HG03442 (cell line): ENCODE results near the gene FAM83B.
"Not testable (repeated sequence)": the region's sequence is repeated elsewhere in the genome, so short reads cannot be mapped to it uniquely, and the experiment has no call there.

Experiments
- ATAC-seq: cut with Tn5 transposase; IDR thresholded peaks from one replicate; pipeline ENCODE4 v1.9.1; 2021; ENCODE audit warnings: mild to moderate bottlenecking, moderate library complexity; ENCODE audit not compliant: unreplicated experiment

Gene FAM83B

GRCh38 chr6:54860132-54860531, 13.6 kb downstream of the FAM83B start:
- no peak for ATAC-seq

DNA sequence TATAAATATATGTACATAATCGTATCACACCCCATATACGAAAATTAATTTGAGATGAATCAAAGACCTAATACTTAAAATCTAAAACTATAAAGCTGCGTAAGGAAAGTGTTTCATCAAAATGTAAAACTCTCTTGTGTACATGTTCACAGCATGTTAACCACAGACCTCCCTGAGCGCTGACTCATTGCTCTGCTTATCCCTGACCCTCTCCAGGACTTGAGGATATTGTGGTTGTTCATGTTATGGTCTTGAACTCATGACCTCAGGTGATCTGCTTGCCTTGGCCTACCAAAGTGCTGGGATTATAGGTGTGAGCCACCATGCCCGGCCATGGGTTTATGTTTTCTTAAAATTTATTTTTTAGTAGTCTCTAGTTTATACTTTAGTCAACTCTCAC, 14.2 kb downstream of the FAM83B start:
- no peak for ATAC-seq

DNA sequence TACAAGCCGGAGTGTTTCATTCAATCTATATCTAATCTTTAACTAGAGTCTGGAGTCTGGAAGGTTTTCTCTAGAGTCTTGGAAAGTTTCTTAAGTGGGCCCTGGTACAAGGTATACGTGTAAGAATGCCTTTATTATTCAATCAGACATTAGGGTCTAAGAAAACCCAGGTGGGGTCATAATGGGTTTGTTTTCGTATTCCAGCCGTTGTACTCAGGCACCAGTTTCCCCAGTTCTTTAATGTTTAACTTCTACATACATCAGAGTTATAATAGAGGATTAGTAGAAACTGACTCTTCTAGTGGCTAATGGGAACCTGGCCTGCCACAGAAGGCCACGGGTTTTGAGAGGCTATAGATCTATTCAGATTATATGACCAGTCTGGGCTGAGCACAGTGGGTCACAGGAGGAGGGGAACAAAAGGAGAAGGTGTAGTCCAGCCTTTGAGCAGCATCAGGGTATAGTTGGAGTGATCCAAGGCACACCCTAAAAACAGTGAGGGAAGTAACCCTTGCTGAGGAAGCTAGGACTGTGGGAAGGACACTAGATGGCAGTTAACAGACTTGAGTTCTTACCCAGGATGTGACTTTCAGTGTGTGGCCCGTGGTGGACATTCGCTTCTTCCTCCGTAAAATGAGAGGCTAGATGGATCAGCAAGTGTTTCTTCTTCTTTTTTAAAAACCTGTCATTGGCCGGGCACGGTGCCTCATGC, 15.5 kb downstream of the FAM83B start:
- ATAC-seq = no peak

DNA sequence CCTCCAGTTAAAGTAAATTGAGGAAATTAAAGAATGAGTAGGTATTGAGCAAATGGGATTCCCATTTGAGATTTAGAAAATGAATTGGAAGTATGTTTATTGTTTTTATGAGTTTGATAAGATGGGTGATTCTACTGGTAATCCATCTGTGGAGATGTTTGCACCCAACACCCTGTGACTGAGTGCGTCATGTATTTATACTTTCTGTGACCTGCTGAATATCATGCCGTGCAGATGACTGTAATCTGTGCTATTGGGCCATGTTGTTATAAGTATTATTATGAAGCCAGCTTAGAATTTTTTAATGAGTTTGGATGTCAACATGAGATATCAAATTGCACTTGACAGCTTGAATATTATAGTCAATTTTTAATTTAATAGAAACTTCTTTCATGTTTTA, 17.7 kb downstream of the FAM83B start:
- no peak for ATAC-seq

GRCh38 chr6:54865091-54865631, 18.6 kb downstream of the FAM83B start:
- no peak for ATAC-seq

DNA sequence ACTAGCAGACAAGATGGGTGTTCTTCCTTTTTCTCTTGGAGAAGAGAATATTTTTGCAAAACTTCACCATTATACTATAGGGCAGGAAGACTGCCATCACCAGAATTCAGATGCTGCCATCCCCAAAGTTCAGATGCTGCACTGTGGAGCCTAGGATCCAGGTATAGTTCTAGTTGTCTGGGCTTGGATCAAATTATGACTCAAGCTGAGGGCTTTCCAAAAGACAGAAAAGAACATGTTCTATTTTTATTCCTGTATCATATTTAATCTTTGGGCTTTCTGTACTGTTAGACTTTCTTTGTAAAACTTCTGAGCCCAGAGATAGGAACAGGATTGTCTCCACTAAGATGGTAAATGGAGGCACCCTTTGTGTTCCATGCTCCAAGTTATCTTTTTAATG, 22.0 kb downstream of the FAM83B start:
- ATAC-seq = no peak

DNA sequence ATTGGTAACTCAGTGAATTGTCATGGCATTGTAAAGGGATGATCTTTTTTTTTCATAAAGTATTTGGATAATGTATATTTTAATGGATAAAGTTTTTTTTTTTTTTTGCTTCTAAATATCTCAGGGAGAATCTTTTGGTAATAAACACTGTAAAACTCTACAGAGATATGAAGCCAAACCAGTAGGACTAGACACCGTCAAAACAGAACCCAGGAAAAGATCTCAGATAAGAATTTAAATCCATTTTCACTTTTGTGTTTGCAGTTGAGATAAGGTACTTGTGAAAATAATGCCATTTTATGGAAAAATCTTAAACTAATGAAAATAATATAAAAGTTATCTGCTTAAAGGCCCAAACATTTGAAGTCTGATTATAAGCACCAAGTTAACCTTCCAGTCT, 27.0 kb downstream of the FAM83B start:
- no peak for ATAC-seq

- no peak for ATAC-seq
Measured at GRCh38 chr6:54874349-54875048, 27.9 kb downstream of the FAM83B start.

- ATAC-seq = no peak
Measured at GRCh38 chr6:54875539-54875938, 29.0 kb downstream of the FAM83B start.

DNA sequence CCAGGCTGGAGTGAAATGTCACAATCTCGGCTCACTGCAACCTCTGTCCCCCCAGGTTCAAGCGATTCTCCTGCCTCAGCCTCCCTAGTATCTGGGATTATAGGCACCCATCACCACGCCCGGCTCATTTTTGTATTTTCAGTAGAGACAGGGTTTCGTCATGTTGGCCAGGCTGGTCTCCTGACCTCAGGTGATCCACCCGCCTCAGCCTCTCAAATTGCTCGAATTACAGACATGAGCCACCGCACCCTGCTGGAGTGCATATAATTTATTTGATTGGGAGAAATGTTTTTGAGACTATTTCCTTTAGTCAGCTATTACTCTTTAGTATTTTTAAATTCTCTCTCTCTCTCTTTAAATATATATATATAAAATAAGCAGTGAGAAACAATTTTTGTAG, 29.8 kb downstream of the FAM83B start:
- no peak for ATAC-seq

DNA sequence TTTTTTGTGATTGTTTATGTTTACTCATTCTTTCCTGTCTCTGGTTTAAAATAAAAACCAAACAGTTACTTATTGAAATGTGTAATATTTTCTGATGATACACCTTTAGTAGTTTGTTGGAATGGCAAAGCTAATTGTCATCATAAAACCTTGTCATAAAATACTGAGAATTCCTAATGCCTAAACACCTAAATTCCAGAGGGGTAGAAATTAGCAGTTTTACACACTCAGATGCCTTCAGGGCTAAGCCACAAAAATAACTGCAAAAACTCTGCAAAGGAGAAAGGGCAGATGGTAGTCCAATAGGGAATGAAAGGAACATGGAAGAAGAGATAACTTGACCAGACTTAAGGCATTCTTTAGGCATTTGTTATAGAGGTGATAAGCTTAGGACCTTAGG, 30.3 kb downstream of the FAM83B start:
- ATAC-seq = no peak

DNA sequence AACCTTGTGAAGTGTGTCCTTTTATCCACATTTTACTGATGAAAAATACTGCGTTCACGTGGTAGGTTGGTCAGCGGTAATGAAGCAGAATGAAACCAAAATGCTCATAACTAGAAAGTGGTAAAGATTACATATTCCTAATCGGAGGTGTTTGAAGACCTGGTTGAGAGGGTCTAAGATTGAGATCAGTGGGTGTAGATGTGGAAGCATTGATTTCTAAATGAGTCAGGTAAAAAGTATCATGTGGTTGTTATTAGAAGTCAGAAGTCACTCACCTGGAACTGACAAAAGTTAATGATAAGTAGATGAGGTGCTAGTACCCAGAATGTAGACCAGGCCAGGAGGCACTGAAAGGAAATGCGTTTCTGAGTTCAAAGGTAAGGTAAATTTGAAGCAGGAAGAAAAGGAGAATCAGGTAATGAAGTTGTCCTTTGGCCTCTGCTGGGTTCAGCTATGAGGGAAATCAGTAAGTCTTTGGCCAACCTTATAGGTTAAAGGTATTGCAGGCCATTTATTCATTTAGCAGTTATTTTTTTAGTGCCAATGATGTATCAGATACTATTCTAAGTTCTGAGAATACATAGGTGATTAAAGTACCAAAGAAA, 31.2 kb downstream of the FAM83B start:
- ATAC-seq = no peak

DNA sequence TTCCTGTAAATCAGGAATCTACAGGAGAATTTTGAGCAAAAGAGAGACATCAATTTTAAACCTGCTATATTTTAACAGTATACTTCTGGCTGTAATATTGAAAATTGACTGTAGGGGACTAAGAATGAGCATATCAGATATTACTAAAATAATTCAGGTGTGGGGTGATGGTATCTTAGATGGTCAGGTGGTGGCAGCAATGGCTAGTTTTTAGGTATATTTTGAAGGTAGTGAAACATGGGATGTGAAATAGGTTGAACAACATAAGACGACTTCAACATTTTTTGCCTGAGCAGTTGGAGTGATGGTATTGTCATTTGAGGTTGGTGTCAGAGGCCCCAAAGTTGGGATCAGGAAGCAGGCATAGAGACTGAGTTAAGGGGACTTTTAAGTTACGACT, 32.1 kb downstream of the FAM83B start:
- ATAC-seq = no peak

- ATAC-seq = no peak
Measured at GRCh38 chr6:54879188-54879985, 32.8 kb downstream of the FAM83B start.

- ATAC-seq = no peak
Measured at GRCh38 chr6:54881067-54881730, 34.6 kb downstream of the FAM83B start.

DNA sequence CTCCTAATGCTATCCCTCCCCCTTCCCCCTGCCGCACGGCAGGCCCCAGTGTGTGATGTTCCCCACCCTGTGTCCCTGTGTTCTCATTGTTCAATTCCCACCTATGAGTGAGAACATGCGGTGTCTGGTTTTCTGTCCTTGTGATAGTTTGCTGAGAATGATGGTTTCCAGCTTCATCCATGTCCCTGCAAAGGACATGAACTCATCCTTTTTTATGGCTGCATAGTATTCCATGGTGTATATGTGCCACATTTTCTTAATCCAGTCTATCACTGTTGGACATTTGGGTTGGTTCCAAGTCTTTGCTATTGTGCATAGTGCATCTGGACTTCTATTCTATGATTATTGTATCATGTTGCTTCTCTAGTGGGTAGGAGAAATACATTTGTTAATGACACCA, 35.3 kb downstream of the FAM83B start:
- not testable (repeated sequence) for ATAC-seq

- no peak for ATAC-seq
Measured at GRCh38 chr6:54886932-54887584, 40.5 kb downstream of the FAM83B start.

- ATAC-seq = no peak
Measured at GRCh38 chr6:54891536-54891935, 45.0 kb downstream of the FAM83B start.

DNA sequence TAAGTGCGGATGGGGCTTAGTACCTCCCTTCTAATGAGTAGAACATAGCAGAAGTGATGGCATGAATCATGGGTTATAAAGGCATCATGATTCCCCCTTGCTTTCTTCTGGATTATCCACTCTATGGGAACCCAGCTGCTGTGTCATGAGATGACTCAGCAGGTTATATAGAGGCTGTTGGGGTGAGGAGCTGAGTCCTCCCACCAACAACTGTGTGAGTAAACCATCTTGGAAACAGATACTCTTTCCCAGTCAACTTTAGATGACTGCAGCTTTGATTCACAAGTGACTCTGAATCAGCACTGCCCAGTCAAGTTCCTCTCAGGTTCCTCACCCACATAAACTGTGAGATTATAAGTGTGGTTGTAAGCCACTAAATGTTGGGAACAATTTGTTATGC, 46.3 kb downstream of the FAM83B start:
- no peak for ATAC-seq

DNA sequence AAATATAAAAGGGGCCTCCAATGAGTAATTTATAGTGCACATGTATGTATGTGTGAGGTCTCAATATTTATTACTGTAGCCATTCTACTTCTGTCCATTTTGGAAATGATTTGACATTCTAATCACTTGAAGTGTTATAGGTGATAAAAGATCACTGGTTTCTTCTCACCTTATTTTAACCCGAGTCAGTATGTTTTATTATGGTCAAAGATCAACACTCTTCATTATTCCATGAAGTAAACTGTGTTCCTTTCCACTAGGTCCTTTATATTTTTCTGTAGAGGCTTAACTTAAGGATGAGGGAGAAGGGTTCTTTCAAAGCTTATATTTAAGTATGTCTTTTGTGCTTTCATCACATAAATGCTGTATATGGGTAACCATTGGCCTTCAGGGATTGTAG, 47.2 kb downstream of the FAM83B start:
- no peak for ATAC-seq
